Activated naive CD4-positive, alpha-beta T cell (primary cell): Measurements from ENCODE around the gene STXBP6.

Source experiments
- DNase-seq, 4 experiments: peaks; one replicate each; lab custom pipeline; 2025; lab: John Stamatoyannopoulos, UW

The STXBP6 gene

GRCh38 chr14:25015761-25016160 is 34.2 kb downstream of the STXBP6 start:
- DNase-seq = no peak

- DNase-seq = no peak
These were observed 35.5 kb downstream of the STXBP6 start for GRCh38 chr14:25014440-25014839.

GRCh38 chr14:25011095-25011494 is 38.9 kb downstream of the STXBP6 start:
- DNase-seq = no peak

DNA sequence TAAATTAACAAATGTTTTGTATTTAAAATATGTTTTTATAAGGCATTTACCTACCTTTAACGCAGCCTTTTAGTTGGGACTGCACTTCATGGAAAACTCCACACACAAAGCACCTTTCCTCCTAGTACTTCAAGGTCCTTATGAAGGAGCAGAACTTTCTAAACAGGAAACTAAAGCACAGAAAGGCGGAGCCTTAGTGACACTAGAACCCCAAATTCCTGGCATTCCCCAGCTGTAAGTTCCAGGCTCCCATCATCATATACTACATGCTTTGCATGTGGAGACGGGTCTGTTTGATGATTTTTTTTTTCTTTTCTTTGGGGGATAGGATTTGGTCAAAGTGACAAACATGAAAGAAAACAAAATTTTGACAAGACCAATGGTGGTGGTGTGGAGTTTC is 39.5 kb downstream of the STXBP6 start:
- DNase-seq = no peak

- no peak for DNase-seq
These were observed 40.1 kb downstream of the STXBP6 start for GRCh38 chr14:25009891-25010290.

GRCh38 chr14:25007832-25008231 is 42.1 kb downstream of the STXBP6 start:
- DNase-seq = no peak

DNA sequence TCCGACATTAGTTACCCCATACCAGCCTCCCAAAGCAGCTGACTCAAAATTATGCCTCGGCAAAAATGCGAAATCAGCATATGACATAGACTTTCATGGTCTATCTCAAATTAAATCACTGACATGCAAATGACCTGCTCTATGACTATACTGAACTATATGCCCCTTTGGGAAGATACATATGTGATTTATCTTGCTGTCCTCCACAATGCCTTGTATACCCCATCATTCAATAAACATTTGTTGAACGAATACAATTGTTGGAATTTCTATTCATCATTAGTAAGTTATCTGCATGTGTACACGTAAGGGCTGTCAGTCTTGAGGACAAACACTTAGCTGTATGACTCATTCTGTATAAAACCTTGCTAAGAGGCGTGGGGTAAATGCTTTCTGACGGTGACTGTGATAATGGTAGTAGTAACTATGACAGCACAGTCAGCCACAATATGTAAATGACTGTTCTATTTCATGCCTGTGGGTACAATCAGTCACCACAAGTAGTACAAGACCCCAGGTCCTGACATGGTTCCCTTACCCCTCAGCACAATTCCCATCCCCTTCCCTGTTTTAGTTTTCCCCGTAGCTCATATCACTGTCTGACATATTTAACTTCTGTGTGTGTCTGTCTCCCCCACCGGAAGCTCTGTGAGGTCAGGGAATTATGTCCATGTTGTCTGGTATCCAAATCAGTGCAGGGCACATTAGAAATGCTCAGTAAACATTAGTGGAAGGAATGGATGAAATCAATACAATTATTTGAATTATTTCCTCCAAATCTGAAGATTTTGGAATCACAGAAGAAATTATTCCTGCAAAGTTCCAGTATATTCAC is 42.8 kb downstream of the STXBP6 start:
- DNase-seq = no peak

DNA sequence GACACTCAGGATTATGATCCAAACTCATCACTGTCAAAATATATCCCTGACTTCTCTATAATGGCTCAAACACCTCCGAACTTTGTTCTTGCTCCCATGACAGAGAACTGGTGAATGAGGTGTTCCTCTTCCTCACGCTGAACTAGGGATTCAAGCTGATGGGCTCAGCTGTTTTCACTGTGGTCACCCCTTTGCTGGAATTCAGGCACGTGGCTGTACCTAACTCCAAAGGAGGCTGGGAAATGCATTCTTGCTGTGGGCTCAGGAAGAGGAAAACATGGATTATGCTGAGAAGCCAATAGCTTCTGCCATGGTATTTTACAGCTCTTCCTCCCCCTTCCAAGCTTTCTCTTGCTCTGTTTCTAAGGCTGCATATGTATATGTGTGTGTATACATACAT is 43.9 kb downstream of the STXBP6 start:
- no peak for DNase-seq

- no peak for DNase-seq
These were observed 45.5 kb downstream of the STXBP6 start for GRCh38 chr14:25004389-25004809.

DNA sequence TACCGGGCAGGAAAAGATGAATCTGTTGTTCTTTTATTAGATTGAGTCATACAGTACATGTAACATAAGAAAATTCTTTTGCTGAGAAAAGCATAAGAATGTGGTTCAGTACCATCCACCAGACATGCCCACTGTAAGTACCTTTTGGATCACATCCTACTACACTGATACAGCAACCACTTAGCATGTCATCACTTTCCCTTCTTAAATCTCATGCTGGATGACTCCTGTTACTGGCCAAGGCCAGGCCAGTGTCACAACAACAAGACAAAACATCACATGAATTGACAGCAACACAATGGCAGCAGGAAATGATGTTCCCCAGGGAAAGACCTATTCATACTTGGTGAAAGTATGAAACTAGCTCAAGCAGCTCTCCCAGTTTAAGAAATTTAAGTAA is 46.4 kb downstream of the STXBP6 start:
- no peak for DNase-seq

- no peak for DNase-seq
These were observed 48.3 kb downstream of the STXBP6 start for GRCh38 chr14:25001601-25002000.

DNA sequence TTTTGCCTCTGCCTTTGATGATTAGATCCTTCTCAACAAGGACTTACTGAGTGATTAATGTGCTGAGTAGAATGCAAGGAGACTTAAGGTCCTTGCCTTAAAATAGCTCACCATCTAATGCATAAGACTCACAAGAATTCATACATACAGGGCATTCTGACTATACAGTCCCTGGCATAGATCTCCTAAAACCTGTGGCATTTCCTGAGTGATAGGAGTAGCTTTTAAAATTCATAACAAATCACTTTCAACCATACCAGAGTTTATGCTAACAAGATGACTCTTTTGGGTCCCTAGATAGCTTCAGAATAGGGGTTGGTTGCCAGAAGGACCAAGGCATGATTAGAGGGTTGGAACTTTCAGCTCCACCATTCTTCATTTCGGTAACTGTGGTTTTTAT is 48.8 kb downstream of the STXBP6 start:
- DNase-seq = no peak

DNA sequence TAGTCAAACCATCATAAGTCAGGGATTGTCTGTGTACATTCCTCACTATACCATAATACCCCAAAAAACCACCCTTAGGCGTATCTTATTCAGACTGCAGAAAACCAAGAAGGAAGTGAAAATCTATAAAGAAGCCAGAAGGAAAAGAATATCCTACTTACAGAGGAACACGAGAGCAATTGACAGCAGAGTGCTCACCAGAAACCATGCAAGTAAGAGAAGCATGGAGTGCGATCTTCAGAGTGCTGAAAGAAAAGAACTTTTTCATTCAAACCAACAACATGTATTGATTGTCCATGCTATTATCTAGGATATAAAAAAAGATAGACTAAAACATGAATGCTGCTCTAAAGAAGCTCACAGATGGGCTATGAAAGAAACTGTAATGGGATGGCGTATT is 50.8 kb downstream of the STXBP6 start:
- no peak for DNase-seq

- DNase-seq = no peak
These were observed 52.8 kb downstream of the STXBP6 start for GRCh38 chr14:24996930-24997725.

DNA sequence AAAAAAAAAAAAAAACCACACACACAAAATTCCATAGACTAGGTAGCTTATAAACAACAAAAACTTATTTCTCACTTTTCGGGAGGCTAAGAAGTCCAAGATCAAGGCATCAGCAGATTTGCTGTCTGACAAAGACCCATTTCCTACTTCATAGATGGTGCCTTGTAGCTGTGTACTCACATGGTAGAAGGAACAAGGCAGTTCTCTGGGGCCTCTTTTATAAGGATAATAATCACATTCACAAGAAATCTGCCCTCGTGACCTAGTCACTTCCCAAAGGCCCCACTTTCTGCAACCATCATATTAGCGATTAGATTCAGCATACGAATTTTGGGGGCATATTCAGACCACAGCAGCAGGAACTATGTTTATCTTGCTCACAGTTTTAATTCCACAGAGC is 54.9 kb downstream of the STXBP6 start:
- DNase-seq = no peak

GRCh38 chr14:24993631-24994030 is 56.3 kb downstream of the STXBP6 start:
- no peak for DNase-seq

DNA sequence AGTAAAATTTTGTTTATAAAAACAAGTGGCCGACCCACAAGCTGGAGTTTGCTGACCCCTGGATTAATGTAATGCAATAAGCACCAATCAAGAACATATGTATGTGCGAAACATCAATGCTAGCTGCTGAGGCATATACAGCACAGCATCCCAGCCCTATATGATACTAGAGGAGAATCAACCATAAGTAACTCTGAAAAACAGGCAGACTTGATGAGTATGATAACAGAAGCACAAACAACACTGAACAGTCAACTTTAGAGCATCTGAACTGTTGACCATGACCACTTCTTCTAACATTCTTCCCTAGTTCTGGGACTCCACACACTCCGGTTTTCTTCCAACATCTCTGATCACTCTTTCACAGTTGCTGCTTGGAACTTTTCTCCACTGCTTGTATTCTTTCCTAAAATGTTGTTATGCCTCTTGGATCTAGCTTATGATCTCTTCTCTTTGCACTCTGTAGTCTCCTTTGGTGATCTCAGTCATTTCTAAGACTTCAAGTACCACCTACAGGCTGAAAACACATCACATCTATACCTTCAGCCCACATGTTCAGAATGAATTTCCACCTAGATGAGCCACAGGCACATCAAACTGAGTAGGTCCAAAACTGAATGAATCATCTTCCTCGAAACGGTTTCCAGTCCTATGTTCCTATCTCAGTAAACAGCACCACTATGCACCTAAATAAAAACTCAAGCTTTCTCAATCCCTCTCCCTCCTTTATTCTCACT is 57.2 kb downstream of the STXBP6 start:
- no peak for DNase-seq

DNA sequence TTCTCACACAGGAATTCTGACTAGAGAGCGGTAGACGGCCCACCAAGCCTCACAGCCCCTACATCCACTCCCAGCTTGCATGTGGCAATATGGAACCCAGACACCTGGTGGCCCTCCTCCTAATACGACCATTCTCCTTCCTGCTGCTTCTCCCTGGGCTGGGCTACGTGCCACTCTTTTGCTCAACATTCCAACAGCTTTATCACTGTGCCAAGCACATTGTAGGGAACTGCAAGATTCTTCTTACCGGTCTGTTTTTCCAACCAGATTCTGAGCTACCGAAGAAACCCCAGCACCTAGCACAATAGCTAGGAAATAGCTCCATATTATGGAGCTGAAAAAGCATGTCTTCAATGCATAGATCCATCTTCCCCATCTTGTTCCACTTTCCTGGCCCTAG is 58.1 kb downstream of the STXBP6 start:
- no peak for DNase-seq

GRCh38 chr14:24991288-24991687 is 58.7 kb downstream of the STXBP6 start:
- DNase-seq = no peak

GRCh38 chr14:24990773-24991172 is 59.2 kb downstream of the STXBP6 start:
- no peak for DNase-seq

- DNase-seq = no peak
These were observed 59.9 kb downstream of the STXBP6 start for GRCh38 chr14:24990050-24990449.

- DNase-seq = no peak
These were observed 61.2 kb downstream of the STXBP6 start for GRCh38 chr14:24988760-24989159.
